ENCODE data around the gene FGF1.

Gene FGF1

DNA sequence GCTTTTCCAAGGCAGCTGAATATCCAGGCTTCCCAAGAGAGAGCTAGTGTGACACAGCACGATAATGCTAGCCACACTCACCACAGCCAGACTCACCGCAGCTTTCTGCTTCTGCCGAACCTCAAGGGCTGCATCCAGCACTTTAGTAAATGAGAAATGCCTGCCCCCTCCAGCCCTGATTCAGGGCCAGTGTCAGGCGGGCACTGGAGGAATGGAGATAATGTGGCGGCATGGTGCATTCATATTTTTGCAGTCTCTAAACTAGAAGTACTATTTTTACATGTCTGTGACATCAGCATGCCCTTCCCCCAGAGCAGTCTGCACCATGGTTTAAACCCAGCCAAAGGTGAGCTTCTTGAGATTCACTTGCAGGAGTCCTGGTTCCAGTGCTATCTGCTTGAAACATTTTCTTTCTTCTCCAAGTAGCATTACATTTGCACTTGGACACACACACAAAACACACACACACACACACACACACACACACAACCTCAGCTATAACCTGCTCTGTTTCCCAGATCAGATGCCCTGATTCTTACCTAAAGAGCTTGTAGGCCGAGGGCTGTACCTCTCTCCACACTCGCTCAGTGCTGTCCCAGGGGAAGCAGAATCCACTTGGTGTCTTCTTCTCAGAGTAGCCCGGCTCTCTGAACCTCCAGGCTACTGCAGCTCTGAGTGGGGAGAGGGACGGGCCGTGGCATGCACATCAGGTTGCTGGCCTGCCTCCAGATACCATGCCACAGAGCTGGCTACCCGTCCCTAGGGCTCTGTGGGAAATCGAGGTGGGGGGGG is at the start of gene FGF1:
TSS of gene FGF1 (minus strand) at position 673 of the 792 bp plus-strand sequence. CDS start 71,963 bp downstream, outside the sequence.
- Histone ChIP-seq H3K4me1 (ENCODE audit: control insufficient read depth in 5 of 5, insufficient read depth in 5 of 5, low read length in 5 of 5) (peaks cover 9 to 27% (median 24%) of the 10 kb centered on the region in 5 donors), H3K9ac (ENCODE audit: low read length in 5 of 5) (peak within 1 kb of the TSS in 1 of 5 donors; percentile 23), H3K27ac (ENCODE audit: low read depth, low read length) (peak within 1 kb of the TSS; percentile 44), H3K9me3 (ENCODE audit: control insufficient read depth in 5 of 5, low read length in 5 of 5) (no peaks in the 10 kb centered on the region), H3K27me3 (ENCODE audit: control insufficient read depth in 5 of 5, insufficient read depth in 4 of 5, low read length in 5 of 5) (no peaks in the 10 kb centered on the region), H3K4me3 (ENCODE audit: low read depth in 1 of 5, low read length in 5 of 5) (peak within 1 kb of the TSS in 2 of 5 donors; percentile 7 to 40), H3K36me3 (ENCODE audit: control insufficient read depth in 5 of 5, insufficient read depth in 5 of 5, low read length in 5 of 5) (no peaks in the 10 kb centered on the region)

DNA sequence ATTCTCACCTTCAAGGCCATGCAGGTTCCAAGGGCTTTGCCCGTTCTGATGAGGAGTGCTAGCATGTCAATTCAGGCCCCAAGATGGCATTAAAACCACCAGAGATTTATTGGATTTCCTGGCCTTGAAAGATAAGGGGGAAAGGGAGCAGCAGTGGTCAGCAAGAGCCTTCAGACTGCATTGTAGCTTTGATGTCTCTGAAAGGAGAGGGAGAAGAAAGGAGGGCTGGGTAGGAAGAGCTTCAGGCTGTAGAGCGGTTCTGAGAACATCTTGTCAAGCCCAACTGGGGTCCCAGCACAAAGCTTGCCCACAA is 41.8 kb upstream of the FGF1 start:
- H3K9me3 ChIP-seq (ENCODE audit: control insufficient read depth in 5 of 5, low read length in 5 of 5), result no peaks in the 10 kb centered on the region
- peaks cover 0 to 19% (median 16%) of the 10 kb centered on the region in 5 donors for H3K4me1 ChIP-seq (ENCODE audit: control insufficient read depth in 5 of 5, insufficient read depth in 5 of 5, low read length in 5 of 5)
- no peaks in the 10 kb centered on the region for H3K27me3 ChIP-seq (ENCODE audit: control insufficient read depth in 5 of 5, insufficient read depth in 4 of 5, low read length in 5 of 5)
- no peak overlapping the region for H3K4me3 ChIP-seq (ENCODE audit: low read depth in 1 of 5, low read length in 5 of 5)
- no peaks in the 10 kb centered on the region for H3K36me3 ChIP-seq (ENCODE audit: control insufficient read depth in 5 of 5, insufficient read depth in 5 of 5, low read length in 5 of 5)
- H3K9ac ChIP-seq (ENCODE audit: low read length in 5 of 5), result no peak overlapping the region
- H3K27ac ChIP-seq (ENCODE audit: low read depth, low read length), result no peak overlapping the region

DNA sequence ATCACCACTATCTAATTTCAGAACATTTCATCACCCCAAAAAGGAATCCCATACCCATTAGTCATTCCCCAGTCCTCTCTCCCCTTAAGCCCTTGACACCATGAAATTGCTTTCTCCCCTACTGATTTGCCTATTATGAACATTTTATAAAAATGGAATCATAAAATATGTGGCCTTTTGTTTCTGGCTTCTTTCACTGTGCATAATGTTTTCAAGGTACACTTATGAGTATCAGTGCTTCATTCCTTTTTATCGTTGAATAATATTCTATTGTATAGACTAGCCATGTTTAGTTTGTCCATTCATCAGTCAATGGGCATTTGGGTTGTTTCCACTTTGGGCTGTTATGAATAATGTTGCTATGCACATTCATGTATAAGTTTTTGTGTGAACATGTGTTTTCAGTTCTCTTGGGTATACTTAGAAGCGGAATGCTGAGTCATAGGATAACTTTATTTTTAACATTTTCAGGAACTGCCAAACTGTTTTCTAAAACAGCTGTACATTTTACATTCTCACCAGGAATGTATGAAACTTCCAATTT is 40.4 kb upstream of the FGF1 start:
- no peaks in the 10 kb centered on the region for H3K36me3 ChIP-seq (ENCODE audit: control insufficient read depth in 5 of 5, insufficient read depth in 5 of 5, low read length in 5 of 5)
- H3K9me3 ChIP-seq (ENCODE audit: control insufficient read depth in 5 of 5, low read length in 5 of 5), result no peaks in the 10 kb centered on the region
- no peaks in the 10 kb centered on the region for H3K27me3 ChIP-seq (ENCODE audit: control insufficient read depth in 5 of 5, insufficient read depth in 4 of 5, low read length in 5 of 5)
- no peak overlapping the region for H3K4me3 ChIP-seq (ENCODE audit: low read depth in 1 of 5, low read length in 5 of 5)
- H3K27ac ChIP-seq (ENCODE audit: low read depth, low read length), result peak overlapping the region; percentile 25
- H3K4me1 ChIP-seq (ENCODE audit: control insufficient read depth in 5 of 5, insufficient read depth in 5 of 5, low read length in 5 of 5), result peaks cover 1 to 19% (median 16%) of the 10 kb centered on the region in 5 donors
- peak overlapping the region in 1 of 5 donors; percentile 21 for H3K9ac ChIP-seq (ENCODE audit: low read length in 5 of 5)

DNA sequence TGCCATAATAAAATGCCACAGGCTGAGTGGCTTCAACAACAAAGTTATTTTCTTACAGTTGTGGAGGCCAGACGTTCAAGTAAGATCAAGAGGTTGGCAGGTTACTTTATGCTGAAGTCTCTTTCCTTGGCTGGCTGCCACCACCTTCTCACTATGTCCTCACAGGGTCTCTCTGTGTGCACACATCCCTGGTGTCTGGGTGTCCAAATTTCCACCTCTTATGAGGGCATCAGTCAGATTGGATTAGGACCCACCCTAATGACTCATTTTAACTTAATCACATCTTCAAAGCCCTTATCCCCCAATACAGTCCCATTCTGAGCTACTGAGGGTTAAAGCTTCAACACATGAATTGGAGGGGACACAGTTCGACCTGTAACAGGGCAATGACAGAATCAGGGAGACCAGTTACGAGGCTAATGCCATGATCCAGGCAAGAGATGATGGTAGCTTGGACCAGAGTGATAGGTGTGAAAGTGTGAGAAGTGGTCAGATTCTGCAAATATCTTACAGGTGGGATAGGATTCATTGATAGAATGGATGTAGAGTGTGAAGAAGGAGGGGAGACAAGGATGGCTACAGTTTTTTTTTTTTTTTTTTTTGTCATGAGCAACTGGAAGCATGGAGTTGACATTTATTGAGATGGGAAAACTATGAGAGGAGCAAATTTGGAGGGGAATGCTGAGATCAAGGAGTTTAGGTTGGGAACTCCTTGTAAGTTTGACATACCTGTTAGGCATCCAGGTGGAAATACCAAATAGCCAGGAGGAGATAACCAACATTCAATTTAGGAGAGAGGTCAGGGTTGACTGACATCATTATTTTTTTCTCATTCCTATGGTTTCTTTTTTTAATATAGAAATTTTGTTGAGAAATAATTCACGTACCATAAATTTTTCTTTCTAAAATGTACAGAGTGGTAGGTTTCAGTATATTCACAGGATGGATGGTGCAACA is 39.6 kb upstream of the FGF1 start:
- H3K27ac ChIP-seq (ENCODE audit: low read depth, low read length), result no peak overlapping the region

DNA sequence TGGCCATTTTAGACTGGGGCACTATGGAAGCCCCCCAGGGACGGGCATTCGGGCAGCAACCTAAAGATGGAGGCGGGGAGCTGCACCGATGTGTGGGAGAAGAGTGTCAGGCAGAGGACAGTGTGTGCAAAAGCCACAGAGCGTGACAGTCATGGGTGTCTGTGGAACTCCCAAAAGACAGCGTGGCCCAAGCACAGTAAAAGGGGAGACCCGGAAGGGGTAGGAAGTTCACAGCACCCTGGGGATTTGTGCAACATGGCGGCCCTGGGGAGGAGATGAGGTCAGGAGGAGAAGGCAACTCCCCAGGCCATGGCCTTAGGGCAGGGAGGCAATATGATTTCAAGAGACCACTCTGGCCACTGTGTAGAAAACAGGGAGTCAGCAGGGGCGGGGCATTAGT is 38.9 kb upstream of the FGF1 start:
- no peak overlapping the region for H3K27ac ChIP-seq (ENCODE audit: low read depth, low read length)
- no peak overlapping the region for H3K4me3 ChIP-seq (ENCODE audit: low read depth in 1 of 5, low read length in 5 of 5)
- peaks cover 1 to 19% (median 16%) of the 10 kb centered on the region in 5 donors for H3K4me1 ChIP-seq (ENCODE audit: control insufficient read depth in 5 of 5, insufficient read depth in 5 of 5, low read length in 5 of 5)
- no peaks in the 10 kb centered on the region for H3K9me3 ChIP-seq (ENCODE audit: control insufficient read depth in 5 of 5, low read length in 5 of 5)
- H3K9ac ChIP-seq (ENCODE audit: low read length in 5 of 5), result no peak overlapping the region
- H3K36me3 ChIP-seq (ENCODE audit: control insufficient read depth in 5 of 5, insufficient read depth in 5 of 5, low read length in 5 of 5), result no peaks in the 10 kb centered on the region
- H3K27me3 ChIP-seq (ENCODE audit: control insufficient read depth in 5 of 5, insufficient read depth in 4 of 5, low read length in 5 of 5), result no peaks in the 10 kb centered on the region

More for the DNA sequence above, 39.6 kb upstream of the FGF1 start:
- Histone ChIP-seq H3K36me3 (ENCODE audit: control insufficient read depth in 5 of 5, insufficient read depth in 5 of 5, low read length in 5 of 5) (no peaks in the 10 kb centered on the region), H3K4me1 (ENCODE audit: control insufficient read depth in 5 of 5, insufficient read depth in 5 of 5, low read length in 5 of 5) (peaks cover 1 to 19% (median 16%) of the 10 kb centered on the region in 5 donors), H3K27me3 (ENCODE audit: control insufficient read depth in 5 of 5, insufficient read depth in 4 of 5, low read length in 5 of 5) (no peaks in the 10 kb centered on the region), H3K4me3 (ENCODE audit: low read depth in 1 of 5, low read length in 5 of 5) (no peak overlapping the region), H3K9me3 (ENCODE audit: control insufficient read depth in 5 of 5, low read length in 5 of 5) (no peaks in the 10 kb centered on the region), H3K9ac (ENCODE audit: low read length in 5 of 5) (no peak overlapping the region)

DNA sequence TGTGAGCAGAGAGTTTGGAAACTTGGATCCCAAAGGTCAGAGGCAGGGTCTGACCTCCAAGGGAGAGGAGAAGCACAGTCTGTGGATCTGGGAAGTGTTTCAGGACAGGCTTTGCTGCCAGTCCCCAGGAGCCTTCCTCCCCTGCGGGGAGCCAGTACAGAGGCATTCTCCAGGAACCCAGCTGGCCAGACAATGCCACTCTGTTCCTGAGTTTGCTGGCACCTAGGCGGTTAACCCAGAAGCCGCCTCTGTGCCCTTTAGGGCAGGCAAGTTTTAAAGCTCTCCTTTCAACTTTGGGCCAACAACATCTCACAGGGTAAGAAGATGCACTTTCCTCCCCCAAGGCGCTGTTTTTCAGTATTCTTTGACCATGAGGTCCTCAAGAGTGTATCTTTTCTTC is 37.0 kb upstream of the FGF1 start:
- no peaks in the 10 kb centered on the region for H3K27me3 ChIP-seq (ENCODE audit: control insufficient read depth in 5 of 5, insufficient read depth in 4 of 5, low read length in 5 of 5)
- no peak overlapping the region for H3K27ac ChIP-seq (ENCODE audit: low read depth, low read length)
- no peaks in the 10 kb centered on the region for H3K9me3 ChIP-seq (ENCODE audit: control insufficient read depth in 5 of 5, low read length in 5 of 5)
- no peak overlapping the region for H3K9ac ChIP-seq (ENCODE audit: low read length in 5 of 5)
- no peaks in the 10 kb centered on the region for H3K36me3 ChIP-seq (ENCODE audit: control insufficient read depth in 5 of 5, insufficient read depth in 5 of 5, low read length in 5 of 5)
- peaks cover 1 to 15% (median 14%) of the 10 kb centered on the region in 5 donors for H3K4me1 ChIP-seq (ENCODE audit: control insufficient read depth in 5 of 5, insufficient read depth in 5 of 5, low read length in 5 of 5)
- H3K4me3 ChIP-seq (ENCODE audit: low read depth in 1 of 5, low read length in 5 of 5), result no peak overlapping the region

DNA sequence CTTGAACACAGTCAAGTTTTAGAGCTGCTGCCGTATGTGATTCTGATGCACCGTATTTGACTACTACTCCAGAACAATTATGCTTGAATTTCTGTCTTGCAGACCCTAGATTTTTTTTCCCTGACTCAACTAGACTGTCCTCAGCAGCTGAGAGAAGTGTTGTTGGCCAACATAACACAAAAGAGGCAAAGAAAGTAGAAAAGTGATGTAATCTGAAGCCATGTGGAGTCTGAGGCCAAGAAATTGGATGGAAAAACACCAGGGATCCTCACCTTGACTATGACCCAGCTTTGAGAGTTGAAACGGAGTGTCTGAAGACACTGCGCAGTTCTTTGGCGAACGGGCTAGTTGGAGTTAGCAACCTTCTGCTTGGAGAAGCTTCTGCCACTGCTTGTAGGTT is 36.3 kb upstream of the FGF1 start:
- Histone ChIP-seq H3K27me3 (ENCODE audit: control insufficient read depth in 5 of 5, insufficient read depth in 4 of 5, low read length in 5 of 5) (no peaks in the 10 kb centered on the region), H3K9me3 (ENCODE audit: control insufficient read depth in 5 of 5, low read length in 5 of 5) (no peaks in the 10 kb centered on the region), H3K4me1 (ENCODE audit: control insufficient read depth in 5 of 5, insufficient read depth in 5 of 5, low read length in 5 of 5) (peaks cover 2 to 16% (median 13%) of the 10 kb centered on the region in 5 donors), H3K36me3 (ENCODE audit: control insufficient read depth in 5 of 5, insufficient read depth in 5 of 5, low read length in 5 of 5) (no peaks in the 10 kb centered on the region), H3K27ac (ENCODE audit: low read depth, low read length) (no peak overlapping the region), H3K9ac (ENCODE audit: low read length in 5 of 5) (no peak overlapping the region), H3K4me3 (ENCODE audit: low read depth in 1 of 5, low read length in 5 of 5) (no peak overlapping the region)

DNA sequence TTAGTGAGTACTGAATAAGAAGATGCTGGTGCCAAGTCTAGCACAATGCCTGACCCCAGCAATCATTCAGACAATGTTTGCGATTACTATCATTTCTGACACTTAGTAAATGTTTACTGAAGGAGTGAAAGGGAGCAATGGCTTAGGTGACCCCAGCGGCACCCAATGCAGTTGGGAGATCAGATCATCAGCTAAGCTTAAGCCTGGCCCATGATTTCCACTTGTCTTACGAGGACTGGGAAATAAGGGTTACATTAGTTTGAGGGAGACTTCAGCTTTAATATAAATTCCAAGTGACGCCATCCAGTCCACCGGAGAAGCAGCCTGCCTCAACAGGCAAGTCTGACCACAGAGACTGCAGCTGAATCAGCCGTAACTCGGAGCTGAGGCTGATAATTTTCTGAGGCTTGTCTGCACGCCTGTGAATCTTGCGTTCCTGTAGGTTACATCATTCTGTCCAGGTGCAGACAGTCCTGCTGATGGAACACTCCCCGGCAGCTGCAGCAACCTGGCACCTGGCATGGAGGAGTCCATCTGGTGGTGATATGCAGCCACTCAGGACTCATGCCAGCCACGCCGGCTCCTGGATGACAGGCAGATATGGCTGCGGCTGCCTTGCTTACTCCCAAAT is 34.9 kb upstream of the FGF1 start:
- Histone ChIP-seq H3K36me3 (ENCODE audit: control insufficient read depth in 5 of 5, insufficient read depth in 5 of 5, low read length in 5 of 5) (no peaks in the 10 kb centered on the region), H3K9ac (ENCODE audit: low read length in 5 of 5) (no peak overlapping the region), H3K4me3 (ENCODE audit: low read depth in 1 of 5, low read length in 5 of 5) (no peak overlapping the region), H3K4me1 (ENCODE audit: control insufficient read depth in 5 of 5, insufficient read depth in 5 of 5, low read length in 5 of 5) (peaks cover 2 to 10% (median 7%) of the 10 kb centered on the region in 5 donors), H3K27me3 (ENCODE audit: control insufficient read depth in 5 of 5, insufficient read depth in 4 of 5, low read length in 5 of 5) (no peaks in the 10 kb centered on the region), H3K27ac (ENCODE audit: low read depth, low read length) (no peak overlapping the region), H3K9me3 (ENCODE audit: control insufficient read depth in 5 of 5, low read length in 5 of 5) (no peaks in the 10 kb centered on the region)

DNA sequence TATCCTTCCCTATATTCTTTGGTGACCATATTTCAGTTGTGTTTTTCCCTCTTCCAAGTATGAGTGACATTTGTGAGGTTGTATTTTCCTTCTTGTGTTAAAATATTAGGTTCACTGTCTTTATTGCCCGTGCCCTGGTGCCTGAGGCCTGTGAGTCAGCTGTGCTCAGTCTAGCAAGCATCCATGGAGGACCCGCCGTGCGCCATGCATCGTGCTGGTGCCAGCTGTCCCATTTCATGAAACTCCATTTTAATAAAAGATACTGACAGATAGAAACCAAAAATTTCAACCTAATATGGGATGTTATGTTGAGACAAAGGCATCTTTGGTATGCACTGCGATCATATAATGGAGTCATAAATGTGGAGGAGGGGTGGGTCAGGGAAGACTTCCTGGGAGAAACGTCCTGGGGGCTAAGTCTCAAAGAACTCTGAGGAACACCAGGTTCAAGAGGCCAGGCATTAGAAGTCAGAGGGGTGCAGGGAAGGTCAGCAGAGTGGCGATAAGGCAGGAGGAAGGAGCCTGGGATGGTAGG is 34.0 kb upstream of the FGF1 start:
- H3K4me1 ChIP-seq (ENCODE audit: control insufficient read depth in 5 of 5, insufficient read depth in 5 of 5, low read length in 5 of 5), result peaks cover 2 to 10% (median 7%) of the 10 kb centered on the region in 5 donors
- no peaks in the 10 kb centered on the region for H3K9me3 ChIP-seq (ENCODE audit: control insufficient read depth in 5 of 5, low read length in 5 of 5)
- H3K4me3 ChIP-seq (ENCODE audit: low read depth in 1 of 5, low read length in 5 of 5), result no peak overlapping the region
- H3K27me3 ChIP-seq (ENCODE audit: control insufficient read depth in 5 of 5, insufficient read depth in 4 of 5, low read length in 5 of 5), result no peaks in the 10 kb centered on the region
- H3K36me3 ChIP-seq (ENCODE audit: control insufficient read depth in 5 of 5, insufficient read depth in 5 of 5, low read length in 5 of 5), result no peaks in the 10 kb centered on the region
- H3K9ac ChIP-seq (ENCODE audit: low read length in 5 of 5), result no peak overlapping the region
- no peak overlapping the region for H3K27ac ChIP-seq (ENCODE audit: low read depth, low read length)
